Mesenteric fat pad (tissue), 1 donor: ENCODE measurements around the gene CFAP70. TPM values are rescaled to one million over a fixed set of nuclear protein-coding genes. Genes with fewer than 3 reads are reported as not detected.

ENCODE experiments used
- DNase-seq: peaks from one replicate; pipeline ENCODE4 v3.0.0-alpha.2; 2020; ENCODE audit warnings: low spot score
- total RNA-seq: library from RNA; stranded (reverse); fragmentation: NEBNext Ultra II Directional; extraction: Animal tissue kit (Norgen Biotek cat#: 25700); gene quantifications from one replicate; pipeline ENCODE4 v1.2.1, GENCODE V29; 2021
- donor health status: DM: yes; HTN: yes; CAD: no.

CFAP70 gene
- total RNA-seq, 1 donor from 2014 or later = 2.5 TPM

GRCh38 chr10:73218431-73219191, 140.1 kb downstream of the CFAP70 start:
- no peak for DNase-seq

- no peak for DNase-seq
Measured at GRCh38 chr10:73217628-73218027, 141.0 kb downstream of the CFAP70 start.

GRCh38 chr10:73215749-73216148, 142.9 kb downstream of the CFAP70 start:
- no peak for DNase-seq

GRCh38 chr10:73211106-73211811, 147.4 kb downstream of the CFAP70 start:
- no peak for DNase-seq

GRCh38 chr10:73210395-73211105, 148.1 kb downstream of the CFAP70 start:
- DNase-seq = no peak

GRCh38 chr10:73209705-73210104, 149.0 kb downstream of the CFAP70 start:
- no peak for DNase-seq

GRCh38 chr10:73207883-73208282, 150.8 kb downstream of the CFAP70 start:
- DNase-seq = no peak

- no peak for DNase-seq
Measured at GRCh38 chr10:73206385-73206784, 152.3 kb downstream of the CFAP70 start.

GRCh38 chr10:73205890-73206289, 152.8 kb downstream of the CFAP70 start:
- no peak for DNase-seq

- DNase-seq = no peak
Measured at GRCh38 chr10:73205081-73205480, 153.6 kb downstream of the CFAP70 start.

Other genes starting within 250 kb of the CFAP70 start
- gene NUDT13, start 248.4 kb downstream of the CFAP70 start, total RNA-seq = 1.7 TPM
- 22.0 TPM for gene ECD, start 190.9 kb downstream of the CFAP70 start, total RNA-seq
- 18.1 TPM for gene FAM149B1, start 190.7 kb downstream of the CFAP70 start, total RNA-seq
- 6.5 TPM for gene DNAJC9, start 111.6 kb downstream of the CFAP70 start, total RNA-seq
- gene MRPS16, start 106.2 kb downstream of the CFAP70 start, total RNA-seq = 91.7 TPM
- gene ANXA7, start 55.2 kb upstream of the CFAP70 start, total RNA-seq = 146 TPM
- gene MSS51, start 74.7 kb upstream of the CFAP70 start, total RNA-seq = 1.6 TPM
- 50.5 TPM for gene PPP3CB, start 137.2 kb upstream of the CFAP70 start, total RNA-seq
- gene USP54, start 232.5 kb upstream of the CFAP70 start, total RNA-seq = 16.0 TPM